Measurements from ENCODE around the gene UGT1A9.

The UGT1A9 gene

GRCh38 chr2:233800208-233800607 is 128.5 kb downstream of the UGT1A9 start:
- no peak for TF ChIP-seq CTCF (IDR thresholded peaks at IDR 0.05)

GRCh38 chr2:233801357-233802131 is 129.8 kb downstream of the UGT1A9 start:
- TF ChIP-seq CTCF (IDR thresholded peaks at IDR 0.05) = no peak

GRCh38 chr2:233802132-233802815 is 130.6 kb downstream of the UGT1A9 start:
- TF ChIP-seq CTCF (IDR thresholded peaks at IDR 0.05) = no peak

- TF ChIP-seq CTCF (IDR thresholded peaks at IDR 0.05) = no peak
Measured at GRCh38 chr2:233803292-233803911, 131.7 kb downstream of the UGT1A9 start.

GRCh38 chr2:233803994-233804393 is 132.3 kb downstream of the UGT1A9 start:
- TF ChIP-seq CTCF (IDR thresholded peaks at IDR 0.05) = no peak

- TF ChIP-seq CTCF (IDR thresholded peaks at IDR 0.05) = no peak
Measured at GRCh38 chr2:233807215-233807865, 135.6 kb downstream of the UGT1A9 start.

Measured in LNCAP (cell line).